ENCODE measurements around the gene DNAH2.

Gene DNAH2

GRCh38 chr17:7727886-7728285 is 10.3 kb downstream of the DNAH2 start:
- DNase-seq = no peak

- peak; percentile 21 to 48 for DNase-seq
Observed at GRCh38 chr17:7729816-7730215, 12.3 kb downstream of the DNAH2 start.

- DNase-seq = no peak
Observed at GRCh38 chr17:7732981-7733539, 15.5 kb downstream of the DNAH2 start.

- DNase-seq = no peak
Observed at GRCh38 chr17:7737601-7738000, 20.1 kb downstream of the DNAH2 start.

- DNase-seq = no peak
Observed at GRCh38 chr17:7739746-7740145, 22.2 kb downstream of the DNAH2 start.

GRCh38 chr17:7740481-7741001 is 23.0 kb downstream of the DNAH2 start:
- DNase-seq = no peak

GRCh38 chr17:7742729-7743128 is 25.2 kb downstream of the DNAH2 start:
- no peak for DNase-seq

- DNase-seq = no peak
Observed at GRCh38 chr17:7744416-7744815, 26.9 kb downstream of the DNAH2 start.

- peak; percentile 6 to 16 for DNase-seq
Observed at GRCh38 chr17:7745748-7746470, 28.4 kb downstream of the DNAH2 start.

- no peak for DNase-seq
Observed at GRCh38 chr17:7747635-7748071, 30.1 kb downstream of the DNAH2 start.

GRCh38 chr17:7748076-7748775 is 30.7 kb downstream of the DNAH2 start:
- DNase-seq = no peak

GRCh38 chr17:7750321-7750821 is 32.8 kb downstream of the DNAH2 start:
- DNase-seq = no peak

- no peak for DNase-seq
Observed at GRCh38 chr17:7754656-7755055, 37.1 kb downstream of the DNAH2 start.

- no peak for DNase-seq
Observed at GRCh38 chr17:7755095-7755890, 37.7 kb downstream of the DNAH2 start.

GRCh38 chr17:7756968-7757367 is 39.4 kb downstream of the DNAH2 start:
- no peak for DNase-seq

- no peak for DNase-seq
Observed at GRCh38 chr17:7763919-7764318, 46.4 kb downstream of the DNAH2 start.

- DNase-seq = no peak
Observed at GRCh38 chr17:7767004-7767403, 49.5 kb downstream of the DNAH2 start.

GRCh38 chr17:7767405-7768021 is 50.0 kb downstream of the DNAH2 start:
- DNase-seq = no peak

GRCh38 chr17:7769854-7770253 is 52.3 kb downstream of the DNAH2 start:
- DNase-seq = no peak

GRCh38 chr17:7774055-7774521 is 56.5 kb downstream of the DNAH2 start:
- no peak for DNase-seq

- DNase-seq = peak in 1 of 2 experiments; percentile 2
Observed at GRCh38 chr17:7775051-7775450, 57.5 kb downstream of the DNAH2 start.

- DNase-seq = no peak
Observed at GRCh38 chr17:7777017-7777416, 59.5 kb downstream of the DNAH2 start.

All from Kasumi-1 (cell line).